Stimulated activated CD4-positive, alpha-beta T cell treated with anti-CD3 and anti-CD28 coated beads, TNF-alpha, amount 100 ng/mL, for 1 hour (primary cell): ENCODE measurements around the gene OXGR1.

Experiments
- DNase-seq, 3 donors: peaks; one replicate each; pipeline ENCODE4 v3.0.0-alpha.2; 2020; ENCODE audit warnings: low read depth in 3 of 3, low spot score in 1 of 3

OXGR1 gene

DNA sequence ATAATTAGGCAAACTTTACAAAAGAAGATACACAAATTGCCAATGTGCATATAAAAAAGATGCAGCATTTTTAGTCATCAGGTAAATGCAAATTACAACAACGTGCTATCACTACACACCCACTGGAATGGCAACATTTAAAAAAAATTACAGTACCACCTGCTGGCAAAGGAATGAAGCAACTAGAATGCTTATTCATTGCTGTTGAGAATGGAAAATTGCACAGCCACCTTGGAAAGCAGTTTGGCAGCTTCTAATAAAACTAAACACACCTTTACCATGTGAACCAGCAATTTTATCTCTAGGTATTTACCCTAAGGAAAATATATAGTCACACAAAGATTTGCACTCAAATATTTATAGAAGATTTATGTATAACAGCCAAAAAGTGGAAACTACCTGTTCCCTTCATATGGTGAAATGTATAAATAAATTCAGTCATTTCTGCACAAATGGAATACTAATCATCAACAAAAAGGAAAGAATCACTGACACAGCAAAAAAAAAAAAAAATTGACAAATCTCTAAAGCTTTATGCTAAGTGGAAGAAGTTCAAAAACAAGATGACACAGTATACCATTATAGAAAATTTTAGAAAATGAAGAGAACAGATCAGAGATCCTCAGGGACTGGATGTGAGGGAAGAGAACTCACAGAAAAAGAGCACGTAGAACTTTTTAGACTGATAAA, 30.3 kb downstream of the OXGR1 start:
- DNase-seq: no peak

DNA sequence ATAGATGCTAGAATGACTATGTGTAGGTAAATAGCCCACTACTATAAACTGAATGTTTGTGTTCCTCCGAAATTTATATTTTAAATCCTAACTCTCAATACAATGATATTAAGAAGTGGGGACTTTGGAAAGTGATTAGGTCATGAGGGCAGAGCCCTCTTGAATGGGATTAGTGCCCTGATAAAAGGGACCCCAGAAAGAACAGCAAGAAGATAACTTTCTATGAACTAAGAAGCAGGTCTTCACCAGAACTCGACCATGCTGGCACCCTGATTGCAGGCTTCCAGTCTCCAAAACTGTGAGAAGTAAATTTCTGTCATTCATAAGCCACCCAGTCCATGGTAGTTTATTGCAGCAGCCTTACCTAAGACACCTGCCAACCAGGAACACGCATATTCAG, 33.9 kb downstream of the OXGR1 start:
- DNase-seq: no peak

- DNase-seq: no peak
Measured at GRCh38 chr13:96958286-96958891, 35.9 kb downstream of the OXGR1 start.

DNA sequence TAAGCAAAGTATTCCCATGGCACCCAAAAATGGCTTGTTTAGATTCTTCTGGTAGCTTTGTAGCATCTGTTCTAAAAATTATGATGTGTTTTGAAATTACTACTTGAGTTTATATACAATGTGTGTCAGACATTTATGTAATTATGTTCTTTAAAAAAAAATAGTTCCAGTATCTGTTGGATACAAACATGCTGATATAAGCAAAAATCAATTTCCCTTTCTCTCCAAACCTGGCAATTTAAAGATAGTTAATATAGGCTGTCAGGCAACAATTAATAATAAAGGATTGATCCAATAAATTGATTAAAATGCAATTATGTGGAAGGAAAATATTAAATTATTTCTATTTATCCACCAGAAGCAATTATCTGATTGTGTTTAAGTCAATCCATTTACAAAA, 41.7 kb downstream of the OXGR1 start:
- DNase-seq: no peak

GRCh38 chr13:96948127-96948526, 46.1 kb downstream of the OXGR1 start:
- no peak for DNase-seq

GRCh38 chr13:96947343-96947910, 46.8 kb downstream of the OXGR1 start:
- no peak for DNase-seq

DNA sequence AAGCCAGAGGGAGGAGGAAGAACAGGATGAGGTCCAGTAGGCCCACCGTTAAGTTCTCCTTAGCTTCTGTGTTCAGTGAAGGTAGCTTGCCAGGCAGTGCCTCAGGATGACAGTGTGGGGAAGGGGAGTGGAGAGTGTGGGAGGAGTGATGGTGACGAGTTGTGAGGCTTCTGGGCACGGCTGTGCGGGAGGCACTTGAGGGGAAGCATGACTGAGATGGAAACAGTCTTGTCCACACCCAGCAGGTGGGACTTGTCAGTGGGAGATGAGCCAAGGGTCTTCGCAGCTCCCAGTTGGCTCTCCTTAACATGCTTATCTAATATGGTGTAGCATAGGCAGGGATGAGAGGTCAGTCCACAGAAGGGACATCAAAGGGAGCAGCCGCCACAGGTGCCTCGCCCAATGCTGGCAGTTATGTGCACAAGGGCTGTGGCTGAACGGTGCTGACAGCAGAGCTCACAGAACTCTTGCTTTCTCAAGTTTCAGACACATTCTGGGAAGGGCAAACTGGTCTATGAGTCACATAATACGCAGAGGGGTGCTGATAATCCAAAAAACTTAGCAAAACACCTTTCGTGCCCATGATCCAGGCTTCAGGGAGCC, 47.5 kb downstream of the OXGR1 start:
- no peak for DNase-seq

GRCh38 chr13:96940961-96941360, 53.3 kb downstream of the OXGR1 start:
- no peak for DNase-seq

DNA sequence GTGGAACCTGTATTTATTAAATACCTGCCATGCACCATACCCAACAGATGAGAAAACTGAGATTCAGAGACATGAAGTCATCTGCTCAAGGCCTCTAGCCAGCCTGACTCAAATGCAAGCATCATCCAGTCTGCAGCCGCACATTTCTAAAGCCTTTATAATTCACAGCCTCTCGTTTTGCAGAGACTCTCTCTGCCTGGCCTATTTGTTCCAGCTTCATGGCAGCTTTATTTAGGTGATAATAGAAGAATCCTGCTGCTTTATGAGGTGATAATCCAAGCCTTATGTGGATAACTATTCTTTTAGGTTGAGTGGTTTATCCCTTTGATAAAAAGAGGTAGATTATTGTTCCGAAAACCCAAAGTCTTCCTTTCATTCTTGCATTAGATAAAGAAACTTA, 58.4 kb downstream of the OXGR1 start:
- no peak for DNase-seq
